HG03442 (cell line): ENCODE measurements around the gene CALY.
A peak's percentile ranks its signal among the peaks of the same experiment; 100 is the strongest.
"Not testable (repeated sequence)": the region's sequence is repeated elsewhere in the genome, so short reads cannot be mapped to it uniquely, and the experiment has no call there.

Source experiments
- ATAC-seq: cut with Tn5 transposase; IDR thresholded peaks from one replicate; pipeline ENCODE4 v1.9.1; 2021; ENCODE audit warnings: mild to moderate bottlenecking, moderate library complexity; ENCODE audit not compliant: unreplicated experiment

The CALY gene, protein sequence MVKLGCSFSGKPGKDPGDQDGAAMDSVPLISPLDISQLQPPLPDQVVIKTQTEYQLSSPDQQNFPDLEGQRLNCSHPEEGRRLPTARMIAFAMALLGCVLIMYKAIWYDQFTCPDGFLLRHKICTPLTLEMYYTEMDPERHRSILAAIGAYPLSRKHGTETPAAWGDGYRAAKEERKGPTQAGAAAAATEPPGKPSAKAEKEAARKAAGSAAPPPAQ

GRCh38 chr10:133336577-133337369, at the start of gene CALY:
Gene CALY, minus strand, starts transcription at chr10:133336896. Its CDS starts 7,907 bp downstream, at chr10:133328989.
- no peak for ATAC-seq

DNA sequence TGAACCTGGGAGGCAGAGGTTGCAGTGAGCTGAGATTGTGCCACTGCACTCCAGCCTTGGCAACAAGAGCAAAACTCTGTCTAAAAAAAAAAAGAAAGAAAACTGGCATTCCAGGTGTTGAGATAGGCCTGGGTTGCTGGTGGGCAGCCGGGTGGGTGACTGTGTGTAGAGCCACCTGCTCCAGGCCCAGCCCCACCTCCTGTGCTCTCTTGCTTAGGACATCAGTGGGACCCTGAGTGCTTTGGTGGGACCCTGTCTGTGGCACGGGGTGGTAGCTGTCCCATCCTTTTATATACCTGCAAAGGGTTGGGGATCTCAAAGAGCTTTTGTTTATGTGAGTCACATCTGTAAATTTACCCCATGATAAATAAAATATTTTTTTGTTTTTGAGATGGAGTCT, 48.5 kb upstream of the CALY start:
- no peak for ATAC-seq

DNA sequence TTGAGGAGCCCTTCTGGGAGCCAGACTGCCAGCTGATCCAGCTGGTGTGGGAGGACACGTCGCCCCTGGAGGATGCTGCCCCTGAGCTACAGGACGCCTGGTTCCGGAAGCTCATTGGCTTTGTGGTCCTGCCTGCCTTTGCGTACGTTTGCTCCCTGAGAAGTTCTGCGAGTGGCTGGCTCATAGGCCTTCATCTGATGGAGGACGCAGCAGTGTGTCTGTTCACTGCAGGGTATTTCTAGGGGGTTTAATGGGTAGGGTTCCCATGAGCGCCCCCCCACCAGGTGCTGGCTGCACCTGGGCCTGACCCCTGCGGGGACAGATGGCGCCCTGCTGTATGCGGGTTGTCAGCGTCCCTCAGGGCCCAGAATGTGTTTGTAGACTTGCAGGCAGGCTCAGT, 47.4 kb upstream of the CALY start:
- no peak for ATAC-seq

DNA sequence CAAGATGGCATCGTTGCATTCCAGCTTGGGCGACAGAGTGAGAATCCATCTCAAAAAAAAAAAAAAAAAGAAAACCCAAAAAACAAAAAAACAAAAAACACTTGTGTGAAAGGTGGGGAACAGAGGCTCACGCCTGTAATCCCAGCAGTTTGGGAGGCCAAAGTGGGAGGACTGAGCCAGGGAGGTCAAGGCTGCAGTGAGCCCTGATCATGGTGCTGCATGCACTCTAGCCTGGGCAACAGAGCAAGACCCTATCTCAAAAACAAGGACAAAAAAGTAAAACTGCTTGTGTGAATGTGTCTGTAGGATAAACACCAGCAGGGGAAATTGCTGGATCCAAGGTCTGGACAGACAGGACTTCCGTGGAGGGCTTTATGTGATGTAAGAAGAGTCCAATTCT, 46.9 kb upstream of the CALY start:
- no peak for ATAC-seq

GRCh38 chr10:133381036-133381435, 44.3 kb upstream of the CALY start:
- no peak for ATAC-seq

- no peak for ATAC-seq
Observed at GRCh38 chr10:133379801-133380666, 43.3 kb upstream of the CALY start.

- peak; percentile 51 for ATAC-seq
Observed at GRCh38 chr10:133379152-133379800, 42.6 kb upstream of the CALY start, which contains the start of gene PAOX. Gene PAOX, plus strand, starts transcription at chr10:133379262. Its CDS starts 55 bp downstream, at chr10:133379317.

GRCh38 chr10:133378251-133379096, 41.8 kb upstream of the CALY start:
- peak; percentile 33 for ATAC-seq

GRCh38 chr10:133377818-133378250, 41.1 kb upstream of the CALY start:
- ATAC-seq: no peak

DNA sequence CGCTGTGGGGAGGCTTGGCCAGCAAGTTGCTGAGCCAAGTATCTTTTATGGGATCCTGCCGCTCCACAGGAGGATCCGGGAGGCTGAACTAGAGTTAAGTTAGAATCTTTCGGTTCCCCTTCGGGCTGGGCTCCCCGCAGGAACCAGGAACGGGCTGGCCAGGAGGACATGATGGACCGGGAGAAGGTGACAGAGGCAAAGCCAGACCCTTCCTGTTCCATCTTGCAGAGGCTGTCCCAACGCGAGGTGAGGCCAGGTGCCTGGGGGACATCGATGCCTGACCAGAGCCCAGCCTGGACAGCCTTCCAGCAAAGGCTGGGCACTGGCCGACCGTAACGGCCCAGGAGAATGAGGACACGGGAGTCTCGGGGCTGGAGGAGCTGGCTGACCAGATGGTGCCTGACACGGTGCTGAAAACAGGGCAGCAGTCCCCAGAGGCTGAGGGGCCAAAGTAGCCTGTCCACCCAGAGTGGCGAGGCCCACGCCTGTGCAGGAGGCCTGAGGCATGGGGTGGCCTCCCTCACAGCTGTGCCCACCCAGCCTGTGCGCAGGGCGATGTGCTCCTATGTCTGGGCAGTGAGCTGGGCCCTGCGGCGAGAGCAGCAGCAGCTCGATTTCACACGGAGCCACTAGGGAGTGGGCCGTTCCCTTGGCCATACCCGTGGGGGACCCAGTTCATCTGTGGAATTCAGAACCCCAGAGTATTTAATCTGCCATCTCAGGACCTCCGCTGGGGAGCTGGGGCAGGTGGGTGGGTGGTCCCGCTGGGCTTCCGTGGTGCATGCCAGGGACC, 40.5 kb upstream of the CALY start:
- ATAC-seq: no peak

DNA sequence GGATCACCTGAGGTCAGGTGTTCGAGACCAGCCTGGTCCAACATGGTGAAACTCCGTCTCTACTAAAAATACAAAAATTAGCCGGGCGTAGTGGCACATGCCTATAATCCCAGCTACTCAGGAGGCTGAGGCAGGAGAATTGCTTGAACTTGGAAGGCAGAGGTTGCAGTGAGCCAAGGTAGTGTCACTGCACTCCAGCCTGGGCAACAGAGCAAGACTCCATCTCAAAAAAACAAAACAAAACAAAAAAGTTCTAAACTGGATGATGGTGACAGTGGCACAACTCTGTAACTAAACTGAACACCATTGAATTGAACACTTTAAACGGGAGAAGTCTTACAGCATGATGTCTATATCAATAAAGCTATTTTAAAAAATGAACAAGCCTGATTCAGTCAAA, 39.5 kb upstream of the CALY start:
- not testable (repeated sequence) for ATAC-seq

- no peak for ATAC-seq
Observed at GRCh38 chr10:133375357-133376115, 38.8 kb upstream of the CALY start.

GRCh38 chr10:133373174-133374090, 36.7 kb upstream of the CALY start, which contains the start of gene ECHS1:
Gene ECHS1, minus strand, starts transcription at chr10:133373354. Its CDS starts 21 bp downstream, at chr10:133373333.
- ATAC-seq: peak; percentile 90

GRCh38 chr10:133372507-133372906, 35.8 kb upstream of the CALY start:
- ATAC-seq: no peak

- no peak for ATAC-seq
Observed at GRCh38 chr10:133370030-133370786, 33.5 kb upstream of the CALY start.

- ATAC-seq: no peak
Observed at GRCh38 chr10:133368153-133368552, 31.5 kb upstream of the CALY start.
